Measurements from ENCODE around the gene PNPLA5.
A peak's percentile ranks its signal among the peaks of the same experiment; 100 is the strongest.

PNPLA5 gene

DNA sequence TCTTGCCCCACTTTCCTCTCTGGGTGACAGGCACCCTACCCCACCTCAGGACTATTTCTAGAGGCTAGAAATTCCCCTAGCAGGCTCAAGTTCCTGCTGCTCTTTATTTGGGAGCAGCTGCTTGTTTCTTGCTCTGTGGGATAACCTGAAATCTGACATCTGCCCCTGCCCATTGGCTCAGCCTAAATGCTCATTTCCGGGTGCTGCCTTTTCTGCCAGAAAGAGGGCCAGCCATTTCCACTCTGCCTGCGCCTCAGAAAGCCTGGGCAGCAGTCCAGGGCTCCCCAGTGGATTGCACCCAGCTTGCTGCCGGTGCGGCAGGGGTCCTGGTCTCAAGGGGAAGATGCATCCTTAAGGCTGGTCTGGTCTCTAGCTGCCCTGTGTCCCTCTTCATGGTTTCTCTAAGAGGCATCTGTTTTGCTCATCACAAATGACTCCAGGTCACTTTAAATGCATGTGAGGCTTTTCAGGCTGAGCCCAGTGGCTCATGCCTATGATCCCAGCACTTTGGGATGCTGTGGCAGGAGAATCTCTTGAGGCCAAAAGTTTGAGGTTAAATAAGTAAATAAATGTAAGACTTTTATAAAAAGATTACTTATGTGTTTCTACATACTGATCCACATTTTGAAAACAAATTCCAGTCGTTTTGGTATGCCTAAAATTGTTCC, 10.3 kb upstream of the PNPLA5 start:
- no peak for DNase-seq (ENCODE audit: low read depth)

DNA sequence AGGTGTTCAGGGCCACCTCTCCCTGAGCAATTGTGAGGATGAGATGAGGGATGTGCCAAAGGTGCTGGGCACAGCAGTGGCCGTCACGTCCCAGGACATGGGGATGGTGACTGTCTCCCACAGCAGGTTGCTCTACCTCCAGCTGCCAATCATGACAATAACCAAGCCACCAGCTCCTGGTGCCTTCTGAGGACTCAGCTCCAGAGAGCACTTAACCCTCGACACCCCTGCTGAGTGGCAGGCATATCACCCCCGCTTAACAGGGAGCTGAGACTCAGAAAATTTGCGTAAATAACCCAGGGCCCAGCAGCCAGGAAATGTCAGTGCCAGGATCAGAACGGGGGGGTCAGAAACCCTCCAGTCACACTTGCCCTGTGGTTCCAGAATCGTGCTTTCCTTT, 8.4 kb upstream of the PNPLA5 start:
- no peak for DNase-seq (ENCODE audit: low read depth)

DNA sequence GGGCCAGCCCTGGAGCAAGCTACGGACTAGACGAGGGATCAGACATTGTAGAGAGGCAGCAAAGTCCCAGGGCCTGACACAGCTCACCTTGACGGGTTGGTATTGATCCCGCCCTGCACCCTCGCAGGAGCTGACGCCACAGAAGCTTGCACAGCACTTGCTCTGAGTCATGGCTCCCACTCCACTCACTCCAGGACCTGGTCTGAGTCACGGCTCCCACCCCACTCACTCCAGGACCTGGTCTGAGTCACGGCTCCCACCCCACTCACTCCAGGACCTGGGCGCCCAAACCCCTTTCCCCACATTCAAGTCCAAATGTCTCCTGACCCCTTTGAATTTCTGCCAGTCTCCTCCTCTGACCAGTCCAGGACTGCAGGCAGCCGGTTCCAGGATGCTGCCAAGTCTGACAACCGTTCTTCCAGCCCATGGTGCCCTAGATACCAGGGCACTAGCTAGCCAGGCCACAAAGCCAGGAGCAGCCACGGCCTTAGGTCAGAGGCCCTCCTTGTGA, 6.0 kb upstream of the PNPLA5 start:
- DNase-seq (ENCODE audit: low read depth): no peak

DNA sequence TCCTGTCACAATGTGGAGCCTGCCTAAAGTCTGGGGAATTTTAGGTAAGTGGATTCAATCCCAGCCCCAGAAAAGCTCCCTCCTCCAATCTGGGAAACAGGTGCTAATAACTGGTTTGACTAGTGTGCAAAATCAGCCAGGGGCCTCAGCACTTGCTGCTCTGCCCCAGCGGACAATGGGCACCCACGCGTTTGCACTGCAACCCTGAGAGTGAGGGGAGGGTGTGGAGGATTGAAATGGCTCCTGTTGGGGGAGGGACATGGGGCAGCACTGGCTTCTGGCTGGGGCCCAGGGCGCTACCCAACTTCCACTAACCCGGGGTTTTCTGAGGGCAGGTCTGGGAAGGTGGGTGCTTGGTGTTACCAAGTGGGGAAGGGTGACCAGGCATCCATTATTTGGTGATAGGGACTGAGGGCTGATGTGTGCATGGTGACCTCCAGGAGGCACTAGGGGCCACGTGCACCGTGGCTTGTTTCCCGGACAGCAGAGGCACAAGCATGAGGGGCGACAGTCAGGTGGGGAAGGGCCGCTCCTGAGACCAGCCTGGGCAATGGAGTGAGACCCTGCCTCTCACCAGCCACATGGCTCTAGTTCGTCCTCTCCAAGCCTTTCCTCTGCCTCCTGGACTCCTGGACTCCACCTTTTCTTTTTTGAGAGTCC, 4.3 kb upstream of the PNPLA5 start:
- DNase-seq (ENCODE audit: low read depth): no peak

DNA sequence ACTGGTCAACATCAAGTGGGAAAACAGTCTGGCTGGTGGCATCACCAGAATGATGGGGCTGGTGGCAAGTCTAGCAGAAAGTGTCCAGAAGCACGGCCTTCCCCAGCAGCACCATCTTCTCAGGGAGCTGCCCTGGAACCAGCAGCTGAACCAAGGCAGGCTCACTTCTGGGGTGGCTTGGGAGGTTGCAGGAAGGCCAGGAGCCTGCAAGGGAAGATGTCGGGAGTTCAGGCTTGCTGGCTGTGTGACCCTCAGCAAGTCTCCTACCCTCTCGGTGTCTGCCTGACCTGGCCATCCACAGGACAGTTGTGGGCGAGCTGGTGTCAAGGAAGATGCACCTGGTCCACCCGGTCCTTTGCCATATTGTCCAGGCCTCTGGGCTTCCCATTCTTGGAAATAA, 2.3 kb upstream of the PNPLA5 start:
- DNase-seq (ENCODE audit: low read depth): no peak

DNA sequence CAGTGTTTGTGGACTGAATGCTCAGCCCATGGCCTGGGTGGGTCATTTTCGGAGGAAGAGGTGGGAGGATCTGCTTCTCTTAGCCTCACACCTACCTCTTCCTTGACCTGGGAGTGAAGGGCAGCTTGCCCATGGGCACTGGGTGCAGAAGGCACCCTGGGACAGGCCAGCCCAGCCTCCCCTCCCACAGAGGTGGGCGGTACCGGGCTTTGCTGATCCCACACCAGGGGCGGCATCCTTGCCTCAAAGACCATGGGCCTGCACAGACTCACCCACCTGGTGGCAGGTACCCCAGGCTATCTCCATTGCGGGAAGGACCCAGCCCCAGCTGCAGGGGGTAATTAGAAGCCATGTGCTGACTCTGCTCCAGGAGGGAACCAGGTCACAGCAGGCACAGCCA, 1.5 kb upstream of the PNPLA5 start:
- no peak for DNase-seq (ENCODE audit: low read depth)

DNA sequence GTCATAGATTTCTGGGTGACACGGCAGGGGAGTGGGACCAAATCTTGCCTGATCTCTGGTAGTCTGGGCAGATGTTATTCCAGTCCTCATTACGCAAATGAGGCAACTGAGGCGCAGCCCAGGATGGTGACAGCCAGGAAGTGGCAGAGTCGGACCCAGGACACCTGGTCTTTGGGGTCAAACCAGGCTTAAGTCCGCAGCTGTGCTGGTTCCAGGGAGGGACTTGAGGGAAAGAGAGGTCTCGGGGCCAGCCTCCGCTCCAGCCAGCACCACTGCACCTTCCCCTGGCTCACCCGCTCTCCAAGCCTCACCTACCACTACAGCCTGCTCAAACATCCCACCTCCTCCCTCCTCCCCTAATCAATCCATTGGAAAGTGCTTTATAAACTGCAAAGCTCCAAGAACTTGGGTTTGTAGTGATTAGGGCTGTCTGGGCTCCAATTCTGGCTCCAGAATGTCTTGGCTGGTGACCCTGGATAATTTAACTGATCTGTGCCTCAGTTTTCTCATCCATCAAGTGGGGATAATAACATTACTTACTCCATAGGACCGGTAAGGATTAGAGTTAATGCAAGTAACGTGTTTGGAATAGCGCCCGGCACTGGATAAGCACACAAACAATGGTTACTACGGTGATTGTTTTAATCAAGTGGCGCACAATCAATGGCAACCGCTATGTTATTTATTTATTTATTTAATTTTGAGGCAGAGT, 526 bp upstream of the PNPLA5 start:
- DNase-seq (ENCODE audit: low read depth): no peak

DNA sequence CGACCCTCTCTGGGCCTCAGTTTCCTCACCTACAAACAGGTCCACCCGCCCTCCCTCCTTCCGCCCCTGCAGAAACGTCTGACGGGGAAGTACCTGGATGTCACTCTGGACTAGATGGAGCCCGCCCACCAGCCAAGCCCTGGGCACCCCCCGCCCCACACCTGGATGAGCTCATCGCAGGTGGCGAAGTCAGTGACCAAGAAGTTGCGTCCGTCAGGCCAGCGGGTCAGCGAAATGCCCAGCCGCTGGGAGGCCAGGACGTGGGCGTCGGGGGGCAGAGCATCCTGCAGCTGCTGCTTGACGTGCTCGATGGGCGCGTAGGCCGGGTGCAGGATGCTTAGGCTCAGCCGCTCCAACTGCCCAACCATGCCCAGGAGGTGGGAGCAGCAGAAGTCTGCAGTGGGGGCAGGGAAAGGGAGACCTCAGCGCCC, 897 bp downstream of the PNPLA5 start:
- no peak for DNase-seq (ENCODE audit: low read depth)

DNA sequence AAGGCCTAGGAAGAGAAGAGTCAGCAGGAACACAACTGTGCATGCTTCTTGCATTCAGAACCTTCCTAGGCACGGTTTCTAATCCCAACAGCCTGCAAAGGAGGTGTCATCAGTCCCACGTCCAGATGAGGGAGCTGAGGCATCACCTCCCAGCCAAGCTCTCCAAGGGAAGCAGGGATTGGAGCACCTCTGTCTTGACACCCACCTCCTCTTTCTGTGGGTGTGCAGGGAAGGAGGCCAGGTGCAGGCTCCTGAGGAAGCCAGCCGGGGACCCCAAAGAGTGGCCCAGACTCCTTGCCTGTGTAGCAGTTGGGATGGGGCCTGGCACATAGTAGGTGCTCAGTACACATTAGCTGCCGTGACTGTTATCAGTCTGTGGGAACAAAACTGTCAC, 2.0 kb downstream of the PNPLA5 start:
- no peak for DNase-seq (ENCODE audit: low read depth)

DNA sequence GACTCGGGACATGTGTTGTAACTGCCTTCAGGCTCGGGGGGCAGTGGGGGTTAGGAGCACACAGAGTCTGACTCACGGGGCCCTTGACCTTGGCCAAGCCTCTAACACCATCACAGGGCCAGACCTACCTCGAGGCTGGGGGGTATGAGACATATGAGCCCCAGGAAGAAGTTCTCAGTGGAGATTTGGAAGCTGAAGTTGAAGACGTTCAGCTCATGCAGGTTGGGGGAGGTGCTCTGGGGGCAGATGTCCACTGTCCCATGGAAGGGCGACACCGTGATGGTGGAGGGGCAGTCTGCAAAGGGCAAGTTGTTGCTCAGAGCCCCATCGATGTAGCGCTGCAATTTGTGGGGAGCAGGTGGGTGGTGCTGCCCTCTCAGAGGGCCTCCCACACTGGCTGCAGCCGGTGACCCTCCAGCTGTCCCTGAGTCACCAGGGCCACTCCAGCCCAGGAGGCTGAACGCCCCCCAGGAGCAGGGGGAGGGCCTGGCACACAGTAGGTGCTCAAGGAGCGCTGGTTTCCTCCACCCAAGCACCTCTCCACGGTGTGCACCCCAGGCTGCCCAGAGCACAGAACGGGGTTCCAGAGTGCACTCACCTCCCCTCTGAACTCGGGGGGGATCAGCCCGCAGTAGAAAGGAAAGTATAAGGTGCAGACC, 2.5 kb downstream of the PNPLA5 start:
- no peak for DNase-seq (ENCODE audit: low read depth)

DNA sequence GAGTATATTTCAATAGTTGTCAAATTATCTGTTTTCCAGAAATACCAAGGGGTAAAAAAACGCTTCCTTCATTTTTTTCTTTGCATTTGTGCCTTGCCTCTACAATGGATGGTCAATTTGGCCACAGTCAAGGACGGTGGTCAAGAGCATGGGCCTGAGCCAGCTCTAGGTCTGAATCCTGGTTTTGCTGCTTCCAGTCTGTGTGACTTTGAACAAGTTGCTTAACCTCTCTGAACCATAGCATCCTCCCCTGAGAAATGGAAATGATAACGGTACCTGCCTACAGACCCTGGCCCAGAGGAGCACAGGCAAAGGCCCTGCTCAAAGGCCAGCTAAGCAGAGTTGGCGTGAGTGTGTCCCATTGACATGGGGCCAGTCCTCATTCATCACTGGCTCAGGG, 3.1 kb downstream of the PNPLA5 start:
- DNase-seq (ENCODE audit: low read depth): no peak

DNA sequence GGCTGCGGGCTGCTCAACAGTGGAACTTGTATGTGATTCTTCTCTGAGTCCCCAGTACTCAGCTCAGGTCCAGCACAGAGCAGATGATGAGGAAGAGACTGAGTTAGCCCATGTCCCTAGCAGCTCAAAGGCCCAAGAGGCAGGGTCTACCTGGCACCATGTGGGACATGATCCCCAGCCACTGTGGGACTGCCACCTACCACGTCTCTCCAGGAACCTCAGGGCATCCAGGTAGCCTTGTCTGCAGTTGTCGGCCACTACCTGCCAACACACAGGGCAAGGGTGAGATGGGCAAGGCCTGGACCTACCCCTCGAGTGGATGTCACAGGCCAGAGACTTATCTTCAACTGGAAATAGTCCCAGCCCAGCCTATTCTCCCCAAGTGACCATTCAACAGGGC, 4.4 kb downstream of the PNPLA5 start:
- DNase-seq (ENCODE audit: low read depth): no peak

DNA sequence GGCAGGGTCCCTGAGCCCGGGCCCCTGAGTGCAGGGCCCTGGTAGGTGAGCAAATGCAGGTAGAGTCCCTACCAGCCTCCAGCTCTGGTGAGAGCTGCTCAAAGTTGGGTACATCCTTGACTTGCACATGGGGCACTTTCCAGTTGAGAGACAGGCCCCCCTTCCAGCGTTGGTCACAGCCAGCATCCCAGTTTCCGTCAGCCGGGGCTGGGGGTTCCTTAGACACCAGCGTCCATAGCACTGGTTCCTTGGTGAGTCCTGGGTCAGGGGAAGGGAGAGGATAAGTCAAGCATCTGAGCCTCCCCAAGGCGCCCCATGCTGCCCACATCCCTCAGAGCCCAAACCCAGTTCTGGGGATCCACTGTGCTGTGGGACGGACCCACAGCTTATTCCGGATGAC, 5.6 kb downstream of the PNPLA5 start:
- DNase-seq (ENCODE audit: low read depth): no peak

DNA sequence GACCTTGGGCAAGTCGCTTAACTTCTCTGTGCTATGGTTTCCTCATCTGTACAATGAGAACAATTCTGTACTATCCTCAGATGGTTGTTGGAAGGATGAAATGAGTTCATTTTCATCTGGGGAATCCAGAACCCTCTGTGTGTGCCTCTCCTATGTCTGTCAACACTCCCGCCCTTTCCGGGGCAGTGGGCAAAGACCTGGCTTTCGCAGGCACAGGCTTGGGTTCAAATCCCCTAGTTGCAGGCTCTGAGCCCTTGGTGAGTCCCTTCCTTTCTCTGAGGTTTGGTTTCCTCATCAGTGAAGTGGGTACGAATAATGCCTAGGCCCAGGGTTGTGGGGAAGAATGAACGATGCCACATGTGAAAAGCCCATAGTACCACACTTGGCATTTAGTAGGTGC, 6.0 kb downstream of the PNPLA5 start:
- DNase-seq (ENCODE audit: low read depth): no peak

DNA sequence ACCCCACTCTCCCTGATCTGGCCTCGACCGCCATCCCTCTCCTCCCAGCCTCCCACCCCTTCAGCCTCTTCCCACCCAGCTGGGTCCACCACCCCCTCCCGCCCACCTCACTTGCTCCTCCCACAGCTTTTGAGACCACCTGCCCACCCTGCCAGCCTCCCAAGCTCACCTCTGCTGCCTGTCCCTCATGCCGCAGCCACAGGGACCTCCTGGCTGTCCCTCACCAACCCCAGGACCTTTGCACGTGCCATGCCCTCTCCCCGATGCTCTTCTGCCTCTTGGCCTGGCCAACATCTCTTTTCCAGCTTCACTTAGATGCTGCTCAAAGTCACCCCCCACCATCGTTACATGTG, 6.5 kb downstream of the PNPLA5 start:
- no peak for DNase-seq (ENCODE audit: low read depth)

DNA sequence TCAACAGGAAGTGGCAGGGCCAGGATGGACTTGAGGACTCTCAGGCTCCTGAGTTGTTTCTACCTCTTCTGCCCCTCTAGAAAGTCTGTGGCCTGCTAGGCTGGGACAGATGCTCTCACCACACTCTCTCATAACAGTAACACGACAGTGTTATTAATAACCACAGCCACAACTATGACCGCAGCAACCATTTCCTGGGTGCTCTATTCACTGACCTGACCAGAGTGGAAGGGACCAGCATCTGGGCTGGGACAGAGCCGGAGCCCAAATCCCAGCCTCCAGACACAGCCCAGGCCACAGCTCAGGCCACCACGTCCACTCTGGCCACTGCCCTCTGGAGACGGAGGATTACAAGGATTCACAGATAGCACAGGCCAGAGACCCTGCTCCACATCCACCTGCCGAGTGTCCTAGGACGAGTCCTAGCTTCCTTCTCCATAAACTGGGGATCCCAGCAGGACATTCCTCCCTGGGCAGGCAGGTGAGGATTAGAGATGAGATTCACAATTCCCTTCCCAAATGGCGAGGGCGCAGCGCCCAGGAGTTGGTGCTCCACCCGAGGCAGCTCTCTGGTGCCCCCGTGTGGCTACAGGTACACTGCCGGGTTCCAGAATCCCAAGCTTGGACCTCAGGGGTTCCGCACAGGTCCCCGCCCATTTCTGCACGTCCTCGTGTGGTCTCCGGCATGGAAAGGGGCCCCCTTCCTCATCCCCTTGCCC, 7.1 kb downstream of the PNPLA5 start:
- peak; percentile 9 for DNase-seq (ENCODE audit: low read depth)

DNA sequence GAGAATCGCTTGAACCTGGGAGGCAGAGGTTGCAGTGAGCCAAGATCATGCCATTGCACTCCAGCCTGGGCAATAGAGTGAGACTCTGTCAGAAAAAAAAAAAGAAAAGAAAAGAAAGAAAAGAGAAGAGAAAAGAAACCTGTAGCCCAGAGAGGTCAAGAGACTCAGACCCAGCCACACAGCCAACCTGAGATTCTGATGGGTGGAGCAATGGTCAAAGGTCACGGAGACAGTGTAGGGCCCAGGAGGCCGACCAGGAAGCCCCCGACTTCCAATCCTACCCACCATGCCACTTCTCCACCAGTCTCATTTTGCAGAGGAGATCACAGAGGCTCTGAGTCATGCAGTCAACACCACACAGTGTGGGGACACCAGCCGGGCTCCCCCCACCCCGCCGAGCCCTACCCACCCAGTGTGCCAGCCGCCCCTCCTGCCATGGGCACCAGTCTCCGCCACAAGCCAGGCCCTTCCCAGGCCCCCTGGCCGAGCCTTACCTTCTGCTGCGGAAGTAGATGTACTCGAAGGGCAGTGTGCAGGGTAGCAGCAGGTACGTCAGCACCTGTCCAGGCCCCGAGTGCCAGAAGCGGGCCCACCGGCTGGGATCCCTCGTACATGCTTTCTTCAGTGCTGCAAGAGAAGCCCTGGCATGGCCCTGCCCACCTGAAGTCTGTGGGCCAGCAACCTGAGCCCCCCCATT, 7.9 kb downstream of the PNPLA5 start:
- DNase-seq (ENCODE audit: low read depth): no peak

DNA sequence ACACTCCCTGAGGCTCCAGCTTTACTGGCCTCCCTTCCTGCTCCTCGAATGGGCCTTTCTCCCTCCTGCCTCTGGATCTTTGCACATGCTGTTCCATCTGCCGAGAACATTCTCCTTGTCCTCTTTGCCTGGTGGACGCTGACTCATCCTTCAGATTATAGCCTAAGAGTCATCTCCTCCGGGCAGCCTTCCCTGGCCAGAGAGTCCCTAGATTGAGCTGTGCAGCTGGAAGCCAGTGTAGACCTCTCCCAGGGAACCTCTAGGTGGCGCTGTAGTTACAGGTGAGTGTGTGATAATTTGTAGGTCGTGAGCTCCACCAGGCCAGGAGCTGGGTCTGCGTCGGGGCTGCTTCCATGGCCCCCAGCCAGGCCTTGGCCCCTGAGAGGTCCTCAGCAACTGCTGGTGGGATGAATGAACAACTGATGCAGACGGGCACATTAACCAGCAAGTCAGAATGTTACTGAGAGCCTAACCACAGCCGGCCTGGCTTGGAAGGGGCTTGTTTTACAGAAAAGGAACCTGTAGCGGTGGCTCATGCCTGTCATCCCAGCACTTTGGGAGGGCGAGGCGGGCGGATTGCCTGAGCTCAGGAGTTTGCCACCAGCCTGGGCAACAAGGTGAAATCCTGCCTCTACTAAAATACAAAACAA, 8.7 kb downstream of the PNPLA5 start:
- DNase-seq (ENCODE audit: low read depth): peak; percentile 15

DNA sequence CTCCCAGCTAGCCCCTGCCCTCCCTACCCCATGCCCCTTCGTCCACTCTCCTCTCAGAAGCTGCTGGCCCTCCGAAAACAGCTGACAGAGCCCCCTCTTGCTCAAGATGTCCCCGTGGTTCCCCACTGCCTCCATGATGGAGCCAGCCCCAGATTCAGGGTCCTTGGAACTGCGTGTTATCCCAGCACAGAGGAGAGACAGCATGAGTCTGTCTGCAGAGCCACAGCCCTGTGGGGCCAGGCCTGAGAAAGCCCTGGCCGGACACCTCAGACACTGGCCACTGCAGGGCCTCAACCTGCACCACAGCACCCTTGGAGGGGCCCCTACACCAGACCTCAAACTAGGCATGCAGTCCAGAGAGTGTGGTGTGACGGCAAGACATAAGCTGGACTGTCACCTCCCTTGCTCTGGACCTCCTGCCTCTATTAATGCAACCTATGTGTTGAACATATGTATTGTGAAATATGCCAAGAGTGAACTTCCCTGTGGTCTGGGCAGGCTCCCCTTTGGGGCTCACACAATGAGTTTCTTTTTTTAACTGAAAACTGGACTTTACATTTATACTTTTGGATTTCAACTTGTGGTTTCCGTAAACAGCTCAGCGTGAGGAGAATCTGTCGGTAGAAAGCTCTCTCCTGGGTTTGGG, 9.6 kb downstream of the PNPLA5 start:
- DNase-seq (ENCODE audit: low read depth): no peak

Data from activated T-helper 1 cell treated with Interleukin-2 at 50 U/mL for 16 hours (primary cell).